H1 (cell line): Measurements from ENCODE around the gene MRPL27. TPM values are rescaled to one million over a fixed set of nuclear protein-coding genes. Genes with fewer than 3 reads are reported as not detected.

Source experiments
- CTCF ChIA-PET: fragments of 300-600 bp; sonication (Branson Sonifier 250); formaldehyde crosslinking; loops from one replicate; lab custom pipeline; 2021; ENCODE audit not compliant: partially characterized antibody; lab: Charles Lee
- POLR2A ChIA-PET: fragments of 300-600 bp; sonication (Branson Sonifier 250); formaldehyde crosslinking; loops from one replicate; lab custom pipeline; 2021; ENCODE audit warnings: inconsistent platforms; ENCODE audit not compliant: partially characterized antibody; lab: Charles Lee
- DNase-seq, 2 experiments: peaks; one replicate each; pipeline versions ENCODE4 v3.0.0 to v3.0.0-alpha.2; 2010 to 2022; ENCODE audit warnings: low spot score in 2 of 2, low read depth in 1 of 2, mixed read lengths in 1 of 2
- FAIRE-seq: peaks from 2 replicates; lab custom pipeline; 2011; peaks lifted over from hg19 to GRCh38; lab: Jason Lieb, UNC
- H2AFZ ChIP-seq: 2 replicates; pipeline ENCODE4 v1.8.1; 2012; ENCODE audit warnings: low read length, inconsistent platforms
- H2AK5ac ChIP-seq: 2 replicates; pipeline ENCODE4 v1.6.1; 2013; ENCODE audit warnings: low read depth, low read length
- H2BK120ac ChIP-seq: replicated peaks from 2 replicates; pipeline ENCODE3; 2013; ENCODE audit warnings: low read depth, low read length, inconsistent platforms
- H2BK12ac ChIP-seq: 2 replicates; pipeline ENCODE4 v1.6.1; 2013; ENCODE audit warnings: low read depth, low read length
- H2BK15ac ChIP-seq: 2 replicates; pipeline ENCODE4 v1.6.1; 2013; ENCODE audit warnings: low read length
- H2BK20ac ChIP-seq: 2 replicates; pipeline ENCODE4 v1.6.1; 2013; ENCODE audit warnings: low read length
- H2BK5ac ChIP-seq: 2 replicates; pipeline ENCODE4 v1.6.1; 2013; ENCODE audit warnings: low read depth, low read length
- H3K14ac ChIP-seq: 2 replicates; pipeline ENCODE4 v1.6.1; 2013; ENCODE audit warnings: inconsistent platforms; ENCODE audit not compliant: insufficient read length
- H3K18ac ChIP-seq: 2 replicates; pipeline ENCODE4 v1.6.1; 2013; ENCODE audit warnings: low read length; ENCODE audit errors: extremely low read depth
- H3K23ac ChIP-seq: 2 replicates; pipeline ENCODE4 v1.6.1; 2013; ENCODE audit warnings: inconsistent platforms; ENCODE audit not compliant: insufficient read length
- H3K23me2 ChIP-seq: 2 replicates; pipeline ENCODE4 v1.6.1; 2013; ENCODE audit warnings: low read depth, low read length
- H3K27ac ChIP-seq: 2 replicates; pipeline ENCODE4 v1.6.1; 2011; ENCODE audit warnings: low read depth, low read length, inconsistent platforms
- H3K27me3 ChIP-seq, 4 experiments: replicated peaks in 1 of 4; 1 replicate in 1 of 4; 2 replicates in 3 of 4; pipeline versions ENCODE4 v1.6.1 to v1.8.1; 2011 to 2013; ENCODE audit warnings: low read length in 3 of 4, mild to moderate bottlenecking in 3 of 4, inconsistent platforms in 2 of 4, mixed read lengths in 2 of 4, moderate library complexity in 1 of 4; ENCODE audit not compliant: control insufficient read depth in 3 of 4, insufficient read depth in 3 of 4; ENCODE audit errors: extremely low read depth in 1 of 4
- H3K36me3 ChIP-seq, 4 experiments: 2 replicates each; pipeline versions ENCODE4 v1.6.1 to v1.8.1; 2011 to 2013; ENCODE audit warnings: mild to moderate bottlenecking in 4 of 4, low read length in 3 of 4, moderate library complexity in 2 of 4, control low read depth in 1 of 4, inconsistent platforms in 1 of 4; ENCODE audit not compliant: insufficient read depth in 4 of 4, control insufficient read depth in 2 of 4
- H3K4ac ChIP-seq: replicated peaks from 2 replicates; pipeline ENCODE3; 2013; ENCODE audit warnings: low read length, low read depth, mixed read lengths, inconsistent platforms; ENCODE audit not compliant: insufficient read length
- H3K4me1 ChIP-seq, 4 experiments: replicated peaks in 1 of 4; 1 replicate in 1 of 4; 2 replicates in 3 of 4; pipeline versions ENCODE4 v1.6.1 to v1.8.1; 2011 to 2013; ENCODE audit warnings: low read length in 3 of 4, inconsistent platforms in 2 of 4, mixed read lengths in 1 of 4; ENCODE audit not compliant: insufficient read depth in 4 of 4, control insufficient read depth in 3 of 4
- H3K4me2 ChIP-seq, 2 experiments: 2 replicates each; pipeline versions ENCODE4 v1.6.1 to v1.8.1; 2011 to 2013; ENCODE audit warnings: low read depth in 2 of 2, low read length in 2 of 2, control low read depth in 1 of 2, inconsistent platforms in 1 of 2, mild to moderate bottlenecking in 1 of 2; ENCODE audit not compliant: insufficient read depth in 1 of 2
- H3K4me3 ChIP-seq, 4 experiments: fragments of 200-600, 300-600 bp in 1 of 4; sonication (generic), shearing (Covaris generic), sonication (Bioruptor Twin) in 1 of 4; 2 replicates each; pipeline versions ENCODE4 v1.5.1 to v1.8.1; 2011 to 2016; ENCODE audit warnings: low read length in 4 of 4, low read depth in 3 of 4, control low read depth in 2 of 4, inconsistent platforms in 2 of 4, mild to moderate bottlenecking in 2 of 4, mixed read lengths in 1 of 4, moderate library complexity in 1 of 4; ENCODE audit not compliant: insufficient read depth in 2 of 4; ENCODE audit errors: extremely low read depth in 1 of 4
- H3K56ac ChIP-seq: replicated peaks from 2 replicates; pipeline ENCODE3; 2013; ENCODE audit warnings: low read depth, mild to moderate bottlenecking, mixed read lengths, low read length, inconsistent platforms; ENCODE audit not compliant: insufficient read length
- H3K79me1 ChIP-seq: 2 replicates; pipeline ENCODE4 v1.6.1; 2013; ENCODE audit warnings: low read depth, low read length, control low read depth
- H3K79me2 ChIP-seq, 2 experiments: 2 replicates each; pipeline versions ENCODE4 v1.6.1 to v1.8.1; 2012 to 2013; ENCODE audit warnings: low read length in 2 of 2, mild to moderate bottlenecking in 2 of 2, inconsistent platforms in 1 of 2; ENCODE audit not compliant: insufficient read depth in 2 of 2, control insufficient read depth in 1 of 2
- H3K9ac ChIP-seq, 4 experiments: replicated peaks in 1 of 4; 1 replicate in 1 of 4; 2 replicates in 3 of 4; pipeline versions ENCODE4 v1.6.1 to v1.8.1; 2011 to 2013; ENCODE audit warnings: low read depth in 3 of 4, low read length in 3 of 4, control low read depth in 2 of 4, mild to moderate bottlenecking in 2 of 4, moderate library complexity in 2 of 4, inconsistent platforms in 1 of 4; ENCODE audit errors: extremely low read depth in 1 of 4
- H3K9me3 ChIP-seq, 2 experiments: 2 replicates each; pipeline versions ENCODE4 v1.6.1 to v1.8.1; 2012 to 2013; ENCODE audit warnings: mild to moderate bottlenecking in 2 of 2, moderate library complexity in 2 of 2, control low read depth in 1 of 2, inconsistent platforms in 1 of 2, low read depth in 1 of 2, low read length in 1 of 2, mixed read lengths in 1 of 2; ENCODE audit not compliant: insufficient read depth in 2 of 2
- H4K20me1 ChIP-seq, 2 experiments: replicated peaks in 1 of 2; 2 replicates each; pipeline versions ENCODE3 to v1.8.1; 2011 to 2013; ENCODE audit warnings: inconsistent platforms in 2 of 2, low read length in 2 of 2, mild to moderate bottlenecking in 1 of 2; ENCODE audit not compliant: insufficient read depth in 2 of 2, control insufficient read depth in 1 of 2
- H4K5ac ChIP-seq: 2 replicates; pipeline ENCODE4 v1.6.1; 2013; ENCODE audit warnings: low read length, low read depth, mixed read lengths, inconsistent platforms; ENCODE audit not compliant: insufficient read length
- H4K8ac ChIP-seq: 2 replicates; pipeline ENCODE4 v1.8.0; 2013; ENCODE audit warnings: mild to moderate bottlenecking, moderate library complexity, low read length, inconsistent platforms; ENCODE audit not compliant: insufficient read depth; ENCODE audit errors: extremely low read depth
- H4K91ac ChIP-seq: replicated peaks from 2 replicates; pipeline ENCODE3; 2013; ENCODE audit warnings: low read length, mixed read lengths, inconsistent platforms; ENCODE audit not compliant: insufficient read length
- CBX8 ChIP-seq: fragments of 300-800, 300-1000 bp; sonication (generic); IDR thresholded peaks from 2 replicates; pipeline ENCODE4 v1.7.1; 2016; ENCODE audit warnings: low read depth, low read length, borderline replicate concordance
- CREB1 ChIP-seq: IDR thresholded peaks from 2 replicates; pipeline ENCODE4 v1.6.1; 2012; ENCODE audit warnings: inconsistent platforms
- FOSL1 ChIP-seq: IDR thresholded peaks from 2 replicates; pipeline ENCODE4 v1.6.1; 2011; ENCODE audit warnings: mild to moderate bottlenecking, low read depth, low read length, moderate library complexity; ENCODE audit not compliant: insufficient read depth
- HDAC6 ChIP-seq: IDR thresholded peaks from one replicate; pipeline ENCODE4 v1.7.1; 2012; ENCODE audit warnings: low read depth, mild to moderate bottlenecking, inconsistent platforms, low read length, moderate library complexity
- JUND ChIP-seq: IDR thresholded peaks from 2 replicates; pipeline ENCODE4 v1.6.1; 2011; ENCODE audit warnings: mild to moderate bottlenecking, improper control_type of control experiment, low read length
- POU5F1 ChIP-seq: IDR thresholded peaks from 2 replicates; pipeline ENCODE4 v1.6.1; 2011; ENCODE audit warnings: low read depth, mild to moderate bottlenecking, low read length, moderate library complexity
- RXRA ChIP-seq: IDR thresholded peaks from 2 replicates; pipeline ENCODE4 v1.6.1; 2011; ENCODE audit warnings: low read depth, mild to moderate bottlenecking, low read length, moderate library complexity; ENCODE audit not compliant: insufficient read depth
- SIRT6 ChIP-seq: IDR thresholded peaks from one replicate; pipeline ENCODE4 v1.7.1; 2012; ENCODE audit warnings: low read length, inconsistent platforms
- SUZ12 ChIP-seq: fragments of 200-600 bp; sonication (generic); IDR thresholded peaks from 2 replicates; pipeline ENCODE4 v1.6.1; 2012; ENCODE audit warnings: mild to moderate bottlenecking, inconsistent platforms, low read length, moderate library complexity, mixed read lengths
- TCF12 ChIP-seq: IDR thresholded peaks from 2 replicates; pipeline ENCODE4 v1.6.1; 2011; ENCODE audit warnings: low read depth, mild to moderate bottlenecking, low read length
- WGBS, 2 experiments: shearing (Covaris generic) in 1 of 2; methylation state at CpG; one replicate each; pipeline versions ENCODE4 v1.1.6 to v1.1.7; 2013 to 2015; ENCODE audit warnings: low lambda C conversion rate in 2 of 2, mixed read lengths in 2 of 2, inconsistent platforms in 1 of 2, low coverage in 1 of 2, missing lambda C conversion rate in 1 of 2; ENCODE audit not compliant: insufficient replicate concordance in 2 of 2, insufficient coverage in 1 of 2, insufficient read length in 1 of 2; ENCODE audit errors: extremely low coverage in 1 of 2, missing lambda C conversion rate in 1 of 2; 5-methylcytosine and 5-hydroxymethylcytosine counted together
- polyA plus RNA-seq, 7 experiments: library from polyadenylated mRNA; depleted of rRNA in 3 of 7; stranded (reverse) in 5 of 7; unstranded in 2 of 7; fragments of >200 nt in 5 of 7; fragments of 200-250 nt in 2 of 7; gene quantifications; 1 replicate in 5 of 7; 2 replicates in 1 of 7; 4 replicates in 1 of 7; pipeline versions ENCODE4 v1.2.1 to v1.2.3, GENCODE V29; 2011 to 2013; ENCODE audit warnings: missing spikeins in 2 of 7, mixed read lengths in 2 of 7
- total RNA-seq: library from RNA; stranded (reverse); fragmentation: NEBNext Ultra II Directional; extraction: Animal tissue kit (Norgen Biotek cat#: 25700); gene quantifications from 2 replicates; pipeline ENCODE4 v1.2.1, GENCODE V29; 2021

The MRPL27 gene
- total and polyA plus RNA-seq, 2 of the 8 experiments (the other 6 are each of a cell fraction or from before 2014, with no cell fraction given), result 75.6 to 135 TPM

DNA sequence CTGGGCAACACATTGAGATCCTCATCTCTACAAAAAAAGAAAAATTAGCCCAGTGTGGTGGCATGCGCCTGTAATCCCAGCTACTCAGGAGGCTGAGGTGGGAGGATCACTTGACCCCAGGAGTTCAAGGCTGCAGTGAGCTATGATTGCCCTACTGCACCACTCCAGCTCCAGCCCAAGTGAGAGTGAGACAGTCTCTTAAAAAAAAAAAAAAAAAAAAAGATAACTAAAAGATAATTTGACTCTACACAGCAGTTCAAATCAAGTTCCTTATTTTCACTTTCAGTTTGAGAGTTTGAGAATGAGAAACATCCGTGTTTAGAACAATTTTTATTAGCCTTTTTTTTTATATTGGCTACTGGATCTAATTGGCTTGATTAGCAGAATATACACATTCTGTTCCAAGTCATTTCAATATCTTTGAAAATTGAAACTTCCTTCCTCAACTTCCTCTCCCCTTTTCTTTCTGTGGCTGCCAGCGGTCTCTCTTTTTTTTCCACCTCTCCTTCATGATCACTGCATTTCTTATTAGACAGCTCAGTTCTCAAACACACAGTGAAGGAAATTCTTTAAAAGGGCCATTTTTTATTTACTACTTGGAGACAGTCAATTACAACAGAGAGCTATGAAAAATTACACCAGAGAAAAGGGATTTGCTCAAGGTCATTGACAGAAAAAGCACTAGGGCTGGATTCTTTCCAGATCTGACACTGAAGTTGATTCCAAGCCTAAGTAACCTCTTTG is 48.5 kb upstream of the MRPL27 start:
- Histone ChIP-seq H3K79me1 (no peaks in the 10 kb centered on the region), H3K23me2 (peaks cover 5% of the 10 kb centered on the region; the same call in 1 of the 2 replicates), H3K4me3 (no peak overlapping the region), H3K9ac (no peak overlapping the region), H2AFZ (no peak overlapping the region), H2BK15ac (no peak overlapping the region), H3K56ac (no peak overlapping the region), H2BK12ac (no peak overlapping the region), H4K20me1 (no peaks in the 10 kb centered on the region), H2AK5ac (no peak overlapping the region), H3K14ac (no peak overlapping the region), H3K9me3 (peaks cover 3% of the 10 kb centered on the region in 2 experiments; a peak in 1 of 4 replicates), H3K4me2 (no peak overlapping the region), H3K4ac (no peak overlapping the region), H2BK120ac (no peak overlapping the region), H3K18ac (no peak overlapping the region), H3K27me3 (peaks cover 0 to 2% (median 0%) of the 10 kb centered on the region in 4 experiments; a peak in 3 of 7 replicates), H4K5ac (no peak overlapping the region), H4K8ac (no peak overlapping the region), H3K23ac (no peak overlapping the region), H3K36me3 (no peaks in the 10 kb centered on the region), H2BK5ac (no peak overlapping the region), H2BK20ac (no peak overlapping the region), H3K27ac (no peak overlapping the region), H3K4me1 (peaks cover 0 to 8% (median 4%) of the 10 kb centered on the region in 4 experiments; a peak in 5 of 7 replicates), H3K79me2 (no peaks in the 10 kb centered on the region), H4K91ac (no peak overlapping the region)
- DNase-seq (no peak), FAIRE-seq (no peak)
- 77% methylated on average over 3 of the region's 3 CpGs; no CpG with 5 or more reads in 1 of the 2 experiments for WGBS, 2 experiments
- CTCF ChIA-PET, result interaction anchor here (0.6 to 2.2 kb wide), 2 partner anchors 24 to 96 kb away, joined by 4 to 14 read pairs; partner anchors contain the start of gene LRRC59
- TF ChIP-seq POU5F1, result no peak
- TF ChIP-seq FOSL1, result no peak
- no peak for TF ChIP-seq RXRA
- no peak for TF ChIP-seq TCF12
- no peak for TF ChIP-seq CREB1
- TF ChIP-seq SIRT6, result no peak
- no peak for TF ChIP-seq CBX8
- no peak for TF ChIP-seq HDAC6
- no peak for TF ChIP-seq JUND
- no peak for TF ChIP-seq SUZ12
- POLR2A ChIA-PET, result no interaction called here
